BJ (cell line): Measurements from ENCODE around the gene EFNB2. TPM values are rescaled to one million over a fixed set of nuclear protein-coding genes. Genes with fewer than 3 reads are reported as not detected.
A peak's percentile ranks its signal among the peaks of the same experiment; 100 is the strongest.

Experiments used
- CTCF ChIA-PET: fragments of 350-600 bp; formaldehyde crosslinking; extraction: SDS; loops from one replicate; lab custom pipeline; 2021; ENCODE audit warnings: antibody characterized with exemption, inconsistent platforms; lab: Yijun Ruan, JAX
- POLR2A ChIA-PET: fragments of 300-600 bp; sonication (Branson Sonifier 250); formaldehyde crosslinking; extraction: SDS; loops from one replicate; lab custom pipeline; 2021; ENCODE audit warnings: antibody characterized with exemption; lab: Charles Lee
- DNase-seq: peaks from one replicate; pipeline ENCODE4 v3.0.0-alpha.2; 2011; ENCODE audit warnings: low read depth
- H3K27me3 ChIP-seq: 2 replicates; pipeline ENCODE4 v1.6.0; 2011; ENCODE audit warnings: low read length; ENCODE audit not compliant: control insufficient read depth, insufficient read depth
- H3K36me3 ChIP-seq: 2 replicates; pipeline ENCODE4 v1.5.1; 2011; ENCODE audit warnings: low read length; ENCODE audit not compliant: control insufficient read depth, insufficient read depth
- H3K4me3 ChIP-seq: 2 replicates; pipeline ENCODE4 v1.5.1; 2011; ENCODE audit warnings: low read depth, mild to moderate bottlenecking, control low read depth, low read length
- polyA plus RNA-seq: library from polyadenylated mRNA; depleted of rRNA; stranded (reverse); fragments of >200 nt; gene quantifications from 2 replicates; pipeline ENCODE4 v1.2.3, GENCODE V29; 2011
- TF ChIP-seq, protein P1 (sequence below): IDR thresholded peaks from 2 replicates; pipeline ENCODE4 v1.5.1; 2011; ENCODE audit warnings: low read depth, mild to moderate bottlenecking, control low read depth, inconsistent platforms, low read length, moderate library complexity; ENCODE audit not compliant: insufficient read depth

The EFNB2 gene
- polyA plus RNA-seq, 1 experiment, result 19.4 TPM

DNA sequence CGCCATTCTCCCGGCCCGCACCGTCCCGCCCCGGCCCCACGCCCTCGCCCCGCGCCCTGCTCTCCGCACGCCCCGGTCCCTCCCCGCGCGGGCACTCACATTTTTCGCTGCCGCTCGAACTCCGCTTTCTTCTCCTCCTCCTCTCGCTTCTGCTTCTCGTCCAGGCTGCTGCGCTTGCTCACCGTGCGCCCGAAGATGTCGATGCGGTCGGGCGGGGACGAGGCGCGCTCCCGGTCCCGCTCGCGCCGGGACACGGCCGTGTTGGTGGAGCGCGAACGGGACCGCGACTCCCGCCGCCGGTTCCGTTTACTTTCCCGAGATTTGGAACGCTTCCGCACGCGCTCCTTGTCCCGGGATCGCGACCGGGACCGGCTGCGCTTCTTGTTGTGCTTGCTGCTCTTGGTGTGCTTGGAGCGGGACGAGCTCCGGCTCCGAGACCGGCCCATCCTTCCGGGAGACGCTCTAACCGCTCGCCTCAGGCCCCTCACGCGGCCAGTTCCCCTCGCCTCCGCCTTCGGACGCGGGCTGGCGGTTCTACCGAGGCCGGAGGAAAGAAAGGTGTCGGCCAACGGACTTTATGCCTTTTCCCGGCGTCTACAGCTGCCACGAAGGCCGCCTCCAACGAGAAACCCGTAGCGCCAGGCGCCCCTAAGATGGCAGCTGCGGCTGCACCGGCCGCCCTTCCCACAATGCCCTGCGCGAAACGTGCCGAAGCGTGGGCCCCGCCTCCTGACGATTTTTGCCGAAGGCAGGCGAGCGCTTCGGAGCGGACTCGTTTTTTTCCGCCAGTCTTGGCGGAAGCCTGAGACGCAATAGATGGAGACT, 32.2 kb upstream of the EFNB2 start, which contains the start of gene ARGLU1:
Gene ARGLU1, minus strand, starts transcription at position 664 of the 825 bp plus-strand sequence. Its CDS starts 218 bp downstream, at position 446.
- CTCF ChIA-PET, result interaction anchor here (1.2 to 2.4 kb wide), 4 partner anchors 9 to 56 kb away, joined by 3 to 10 read pairs (median 4); no protein-coding TSS in a partner anchor
- Histone ChIP-seq H3K4me3 (peak within 1 kb of the TSS; percentile 95), H3K36me3 (no peaks in the 10 kb centered on the region), H3K27me3 (no peaks in the 10 kb centered on the region)
- TF ChIP-seq, protein P1, sequence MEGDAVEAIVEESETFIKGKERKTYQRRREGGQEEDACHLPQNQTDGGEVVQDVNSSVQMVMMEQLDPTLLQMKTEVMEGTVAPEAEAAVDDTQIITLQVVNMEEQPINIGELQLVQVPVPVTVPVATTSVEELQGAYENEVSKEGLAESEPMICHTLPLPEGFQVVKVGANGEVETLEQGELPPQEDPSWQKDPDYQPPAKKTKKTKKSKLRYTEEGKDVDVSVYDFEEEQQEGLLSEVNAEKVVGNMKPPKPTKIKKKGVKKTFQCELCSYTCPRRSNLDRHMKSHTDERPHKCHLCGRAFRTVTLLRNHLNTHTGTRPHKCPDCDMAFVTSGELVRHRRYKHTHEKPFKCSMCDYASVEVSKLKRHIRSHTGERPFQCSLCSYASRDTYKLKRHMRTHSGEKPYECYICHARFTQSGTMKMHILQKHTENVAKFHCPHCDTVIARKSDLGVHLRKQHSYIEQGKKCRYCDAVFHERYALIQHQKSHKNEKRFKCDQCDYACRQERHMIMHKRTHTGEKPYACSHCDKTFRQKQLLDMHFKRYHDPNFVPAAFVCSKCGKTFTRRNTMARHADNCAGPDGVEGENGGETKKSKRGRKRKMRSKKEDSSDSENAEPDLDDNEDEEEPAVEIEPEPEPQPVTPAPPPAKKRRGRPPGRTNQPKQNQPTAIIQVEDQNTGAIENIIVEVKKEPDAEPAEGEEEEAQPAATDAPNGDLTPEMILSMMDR, result no peak
- POLR2A ChIA-PET, result no interaction called here
- peak; percentile 52 for DNase-seq

DNA sequence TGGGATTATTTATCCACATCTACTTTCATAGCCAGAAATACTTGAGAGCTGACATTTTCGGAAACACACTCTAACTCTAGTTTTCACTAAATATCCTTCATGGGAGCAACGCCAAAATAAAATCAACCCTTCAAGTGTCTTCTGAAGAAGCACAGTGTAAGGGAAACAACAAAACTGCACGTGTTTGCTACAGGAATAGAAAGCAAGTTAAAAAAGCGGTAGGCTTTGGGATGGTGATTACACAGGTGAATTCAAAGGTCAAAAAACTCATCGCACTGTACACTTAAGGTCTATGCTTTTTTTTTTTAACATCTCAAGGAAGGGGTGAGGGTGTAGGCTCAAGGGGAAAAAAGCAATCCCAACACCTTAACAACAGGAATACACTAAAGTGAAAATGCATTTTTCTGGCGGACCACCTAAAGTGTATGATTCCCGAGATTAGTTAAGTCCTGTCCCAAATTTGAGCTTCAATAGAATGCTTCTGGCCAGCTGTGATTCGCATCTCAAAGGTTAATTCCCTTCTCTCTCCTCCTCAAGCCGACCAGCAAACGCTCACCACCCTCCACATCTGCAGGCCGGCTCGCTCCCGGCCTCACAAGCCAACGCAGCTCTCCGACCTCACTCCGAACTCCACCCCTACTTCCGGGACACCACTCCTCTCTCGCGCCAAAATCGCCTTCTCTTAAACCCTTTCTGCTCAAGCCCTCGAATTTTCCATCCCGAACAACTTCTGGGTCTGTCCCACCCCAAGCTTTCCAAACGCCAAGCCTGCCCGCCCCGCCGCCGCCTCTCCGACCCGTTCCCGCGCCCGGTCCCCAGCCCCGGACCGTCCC, 31.4 kb upstream of the EFNB2 start:
- ChIA-PET CTCF (interaction anchor here (1.2 to 2.4 kb wide), 4 partner anchors 10 to 57 kb away, joined by 3 to 10 read pairs (median 4); no protein-coding TSS in a partner anchor), POLR2A (interaction anchor here (0.5 to 0.6 kb wide), 2 partner anchors 26 to 1788 kb away, joined by 5 to 42 read pairs; no protein-coding TSS in a partner anchor)
- Histone ChIP-seq H3K4me3 (peak overlapping the region; percentile 95), H3K36me3 (no peaks in the 10 kb centered on the region), H3K27me3 (no peaks in the 10 kb centered on the region)
- DNase-seq, result no peak
- TF ChIP-seq, protein P1, result no peak

DNA sequence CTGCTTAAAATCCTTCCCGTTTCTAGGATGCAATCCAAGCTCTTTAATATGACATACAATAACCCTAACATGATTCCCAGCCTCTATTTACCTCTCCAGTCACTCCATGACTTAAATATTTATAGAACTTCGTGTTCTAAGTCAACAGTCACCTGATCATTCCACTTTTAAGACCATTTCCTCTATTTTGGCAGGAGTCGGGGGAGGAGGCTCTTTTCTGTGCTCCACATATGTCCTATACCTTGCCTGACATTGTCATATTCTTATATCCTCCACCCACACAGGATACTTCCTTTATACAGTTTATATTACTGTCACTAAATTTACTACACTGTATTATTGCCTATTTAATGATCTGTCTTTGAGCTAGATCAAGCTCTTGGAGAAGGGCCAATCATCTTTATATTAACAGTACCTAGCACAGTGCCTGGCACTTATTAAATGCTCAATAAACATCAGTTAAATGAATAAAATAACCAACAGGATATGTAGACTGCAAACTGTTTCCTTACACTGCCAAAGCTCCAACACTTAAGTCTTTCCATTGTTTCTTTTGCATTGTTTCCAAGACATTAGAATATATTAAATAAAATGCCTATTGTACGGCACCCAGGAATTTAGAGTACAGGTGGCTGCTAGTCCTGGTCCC, 29.8 kb upstream of the EFNB2 start:
- POLR2A ChIA-PET, result no interaction called here

DNA sequence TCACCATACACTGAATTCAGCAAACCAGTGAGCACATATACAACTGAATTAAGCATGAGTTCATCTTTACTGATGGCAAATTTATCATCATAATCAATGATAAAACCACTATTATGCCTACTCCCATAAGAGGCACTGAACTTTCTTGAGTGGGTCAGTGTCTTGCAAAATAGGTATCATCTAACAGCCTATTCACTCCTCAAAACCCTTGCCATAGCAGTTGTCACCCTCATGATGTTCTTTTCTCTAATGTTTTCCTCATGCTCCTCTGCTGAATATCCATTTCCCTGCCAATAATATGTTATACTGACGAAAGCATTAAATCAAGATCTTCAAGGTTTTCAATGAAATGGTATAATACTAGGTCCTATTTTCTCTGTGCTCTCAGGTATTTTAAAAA, 26.8 kb upstream of the EFNB2 start:
- TF ChIP-seq, protein P1, result no peak
- Histone ChIP-seq H3K4me3 (no peak overlapping the region), H3K36me3 (no peaks in the 10 kb centered on the region), H3K27me3 (no peaks in the 10 kb centered on the region)
- ChIA-PET CTCF (no interaction called here), POLR2A (interaction anchor here (0.6 kb wide), 1 partner anchor 8 kb away, joined by 10 read pairs; no protein-coding TSS in a partner anchor)
- DNase-seq, result no peak

More for the DNA sequence above, 29.8 kb upstream of the EFNB2 start:
- CTCF ChIA-PET, result interaction anchor here (1.1 to 2.5 kb wide), 2 partner anchors 16 to 29 kb away, joined by 3 to 7 read pairs; partner anchors contain the start of gene EFNB2
- H3K4me3 ChIP-seq, result no peak overlapping the region; the same call in 1 of the 2 replicates
- no peak for DNase-seq
- TF ChIP-seq, protein P1, result no peak
- no peaks in the 10 kb centered on the region for H3K27me3 ChIP-seq
- no peaks in the 10 kb centered on the region for H3K36me3 ChIP-seq
